ENCODE data around the gene DLX2. TPM values are rescaled to one million over a fixed set of nuclear protein-coding genes. Genes with fewer than 3 reads are reported as not detected.

The DLX2 gene
- total and polyA plus RNA-seq, 2 of the 13 experiments (the other 11 are each of a cell fraction or from before 2014, with no cell fraction given), result 0.07 to 0.15 TPM

- no peak for TF ChIP-seq NR0B2 (CRISPR knock-in tag; IDR thresholded peaks at IDR 0.05)
- 0 out of 2 replicates have a peak, but pooled peaks have one; percentile 3 for TF ChIP-seq FOSL2 (CRISPR knock-in tag; IDR thresholded peaks at IDR 0.05)
- peak; percentile 38 for TF ChIP-seq TEAD3 (CRISPR knock-in tag; optimal IDR thresholded peaks at IDR 0.05; ENCODE audit: borderline replicate concordance)
- 0 out of 2 replicates have a peak, but pooled peaks have one; percentile 28 for TF ChIP-seq FOXO1 (CRISPR knock-in tag; IDR thresholded peaks at IDR 0.05)
- no peak for TF ChIP-seq HHEX (CRISPR knock-in tag; IDR thresholded peaks at IDR 0.05)
- no peak for TF ChIP-seq FOXA1 (IDR thresholded peaks at IDR 0.05)
- 0 out of 2 replicates have a peak, but pooled peaks have one; percentile 8 for TF ChIP-seq FOXA1 (CRISPR knock-in tag; IDR thresholded peaks at IDR 0.05)
- TF ChIP-seq ZFP91 (CRISPR knock-in tag; IDR thresholded peaks at IDR 0.05; ENCODE audit: borderline replicate concordance), result peak; percentile 31; the same call in 1 of the 2 replicates
- TF ChIP-seq NR2F1 (CRISPR knock-in tag; IDR thresholded peaks at IDR 0.05), result no peak
- TF ChIP-seq SALL1 (CRISPR knock-in tag; IDR thresholded peaks at IDR 0.05), result peak; percentile 26; the same call in 1 of the 2 replicates
- TF ChIP-seq ZNF629 (CRISPR knock-in tag; conservative IDR thresholded peaks at IDR 0.05), result peak; percentile 33
- peak; percentile 87 for TF ChIP-seq ZBTB33 (CRISPR knock-in tag; IDR thresholded peaks at IDR 0.05)
- no peak for TF ChIP-seq ZNF792 (CRISPR knock-in tag; IDR thresholded peaks at IDR 0.05)
- TF ChIP-seq ZNF614 (CRISPR knock-in tag; IDR thresholded peaks at IDR 0.05; ENCODE audit: borderline replicate concordance), result no peak
- TF ChIP-seq PHF8 (CRISPR knock-in tag; IDR thresholded peaks at IDR 0.05), result peak; percentile 33; the same call in 1 of the 2 replicates
- no peak for TF ChIP-seq NCOR1 (IDR thresholded peaks at IDR 0.05; ENCODE audit: borderline replicate concordance, low read length)
- TF ChIP-seq ZFX (CRISPR knock-in tag; IDR thresholded peaks at IDR 0.05; ENCODE audit: low read depth), result peak; percentile 65
- peak; percentile 73 for TF ChIP-seq ZNF687 (CRISPR knock-in tag; IDR thresholded peaks at IDR 0.05)
- TF ChIP-seq MTA1 (CRISPR knock-in tag; IDR thresholded peaks at IDR 0.05; ENCODE audit: borderline replicate concordance), result 0 out of 2 replicates have a peak, but pooled peaks have one; percentile 29
- TF ChIP-seq GABPB1 (CRISPR knock-in tag; IDR thresholded peaks at IDR 0.05), result peak; percentile 39; the same call in 1 of the 2 replicates
These were observed 7.5 kb upstream of the DLX2 start (continued) for GRCh38 chr2:172109988-172110811.
